H1 (cell line): Measurements from ENCODE around the gene OPA3. TPM values are rescaled to one million over a fixed set of nuclear protein-coding genes. Genes with fewer than 3 reads are reported as not detected.

Experiments
- BACH1 ChIP-seq: IDR thresholded peaks from 2 replicates; pipeline ENCODE4 v1.6.1; 2012; ENCODE audit warnings: low read length, improper control_type of control experiment
- BCL11A ChIP-seq, 2 experiments: IDR thresholded peaks; one replicate each; pipeline ENCODE4 v1.6.1; 2011; ENCODE audit warnings: low read depth in 2 of 2, low read length in 2 of 2, mild to moderate bottlenecking in 2 of 2
- CBX5 ChIP-seq: fragments of 300-800, 300-1000 bp; sonication (generic); IDR thresholded peaks from 2 replicates; pipeline ENCODE4 v1.7.1; 2016; ENCODE audit warnings: antibody characterized with exemption, low read length, low read depth
- CHD1 ChIP-seq: IDR thresholded peaks from 2 replicates; pipeline ENCODE4 v1.6.1; 2012; ENCODE audit warnings: low read depth, low read length, improper control_type of control experiment
- CREB1 ChIP-seq: IDR thresholded peaks from 2 replicates; pipeline ENCODE4 v1.6.1; 2012; ENCODE audit warnings: inconsistent platforms
- CTBP2 ChIP-seq: IDR thresholded peaks from 2 replicates; pipeline ENCODE4 v1.7.0; 2011; ENCODE audit warnings: borderline replicate concordance, mild to moderate bottlenecking, moderate library complexity, mixed read lengths, low read length; ENCODE audit not compliant: insufficient read depth, insufficient read length
- CTCF ChIP-seq, 3 experiments: IDR thresholded peaks; 1 replicate in 2 of 3; 2 replicates in 1 of 3; pipeline versions ENCODE4 v1.5.1 to v1.6.1; 2011; ENCODE audit warnings: low read length in 3 of 3, mild to moderate bottlenecking in 3 of 3, inconsistent platforms in 2 of 3, low read depth in 1 of 3, moderate library complexity in 1 of 3; ENCODE audit not compliant: insufficient read depth in 1 of 3; ENCODE audit errors: control extremely low read depth in 1 of 3
- EGR1 ChIP-seq: IDR thresholded peaks from 2 replicates; pipeline ENCODE4 v1.6.1; 2011; ENCODE audit warnings: low read depth, low read length, borderline replicate concordance
- EP300 ChIP-seq, 2 experiments: IDR thresholded peaks; 1 replicate in 1 of 2; 2 replicates in 1 of 2; pipeline ENCODE4 v1.6.1; 2011 to 2012; ENCODE audit warnings: low read depth in 2 of 2, low read length in 2 of 2, mild to moderate bottlenecking in 2 of 2, borderline replicate concordance in 1 of 2, inconsistent platforms in 1 of 2, moderate library complexity in 1 of 2
- GTF2F1 ChIP-seq: IDR thresholded peaks from 2 replicates; pipeline ENCODE4 v1.6.1; 2012; ENCODE audit warnings: low read depth, low read length, improper control_type of control experiment, borderline replicate concordance
- HDAC2 ChIP-seq, 2 experiments: fragments of 300-600 bp in 1 of 2; sonication (generic) in 1 of 2; IDR thresholded peaks; 2 replicates each; pipeline ENCODE4 v1.6.1; 2011 to 2012; ENCODE audit warnings: low read depth in 2 of 2, low read length in 2 of 2, mild to moderate bottlenecking in 2 of 2, moderate library complexity in 2 of 2, borderline replicate concordance in 1 of 2, inconsistent platforms in 1 of 2
- JUN ChIP-seq: IDR thresholded peaks from 2 replicates; pipeline ENCODE4 v1.6.1; 2011; ENCODE audit warnings: low read depth, mild to moderate bottlenecking, improper control_type of control experiment, low read length
- JUND ChIP-seq: IDR thresholded peaks from 2 replicates; pipeline ENCODE4 v1.6.1; 2011; ENCODE audit warnings: mild to moderate bottlenecking, improper control_type of control experiment, low read length
- NANOG ChIP-seq: IDR thresholded peaks from 2 replicates; pipeline ENCODE4 v1.6.1; 2011; ENCODE audit warnings: low read length, low read depth, mild to moderate bottlenecking, inconsistent platforms; ENCODE audit not compliant: insufficient read depth, poor library complexity, severe bottlenecking
- NRF1 ChIP-seq: IDR thresholded peaks from 2 replicates; pipeline ENCODE4 v1.6.1; 2011; ENCODE audit warnings: mild to moderate bottlenecking, low read depth, low read length, improper control_type of control experiment
- POU5F1 ChIP-seq: IDR thresholded peaks from 2 replicates; pipeline ENCODE4 v1.6.1; 2011; ENCODE audit warnings: low read depth, mild to moderate bottlenecking, low read length, moderate library complexity
- RNF2 ChIP-seq: fragments of 200-900, 300-1000 bp; sonication (generic); IDR thresholded peaks from 2 replicates; pipeline ENCODE4 v1.7.1; 2016; ENCODE audit warnings: borderline replicate concordance, low read depth, mild to moderate bottlenecking, antibody characterized with exemption, low read length; ENCODE audit not compliant: poor library complexity, severe bottlenecking; ENCODE audit errors: missing control alignments
- SP4 ChIP-seq: IDR thresholded peaks from 2 replicates; pipeline ENCODE4 v1.6.1; 2012; ENCODE audit warnings: low read length, inconsistent platforms
- TBP ChIP-seq: IDR thresholded peaks from 2 replicates; pipeline ENCODE4 v1.6.1; 2011; ENCODE audit warnings: low read depth, low read length, improper control_type of control experiment
- TCF12 ChIP-seq: IDR thresholded peaks from 2 replicates; pipeline ENCODE4 v1.6.1; 2011; ENCODE audit warnings: low read depth, mild to moderate bottlenecking, low read length
- polyA plus RNA-seq, 7 experiments: library from polyadenylated mRNA; depleted of rRNA in 3 of 7; stranded (reverse) in 5 of 7; unstranded in 2 of 7; fragments of >200 nt in 5 of 7; fragments of 200-250 nt in 2 of 7; gene quantifications; 1 replicate in 5 of 7; 2 replicates in 1 of 7; 4 replicates in 1 of 7; pipeline versions ENCODE4 v1.2.1 to v1.2.3, GENCODE V29; 2011 to 2013; ENCODE audit warnings: missing spikeins in 2 of 7, mixed read lengths in 2 of 7
- total RNA-seq: library from RNA; stranded (reverse); fragmentation: NEBNext Ultra II Directional; extraction: Animal tissue kit (Norgen Biotek cat#: 25700); gene quantifications from 2 replicates; pipeline ENCODE4 v1.2.1, GENCODE V29; 2021
- TF ChIP-seq, protein P1 (sequence below): IDR thresholded peaks from 2 replicates; pipeline ENCODE4 v1.6.1; 2012; ENCODE audit warnings: inconsistent platforms

OPA3 gene
- total and polyA plus RNA-seq, 2 of the 8 experiments (the other 6 are each of a cell fraction or from before 2014, with no cell fraction given) = 12.5 to 14.5 TPM

- TF ChIP-seq CTBP2 (no peak), EP300 (IDR thresholded peaks at IDR 0.05; ENCODE audit: borderline replicate concordance in 1 of 2, low read depth in 2 of 2, low read length in 2 of 2) (no peak), TCF12 (no peak), NRF1 (peak; percentile 33; the same call in 1 of the 2 replicates), BACH1 (peak; percentile 36; the same call in 1 of the 2 replicates), GTF2F1 (no peak), NANOG (no peak), CBX5 (no peak), JUND (peak; percentile 70), SP4 (peak; percentile 8; the same call in 1 of the 2 replicates), JUN (no peak), CHD1 (no peak), CTCF (IDR thresholded peaks at IDR 0.05; ENCODE audit: control extremely low read depth in 1 of 3, insufficient read depth in 1 of 3, low read depth in 1 of 3, low read length in 3 of 3) (no peak), HDAC2 (IDR thresholded peaks at IDR 0.05; ENCODE audit: borderline replicate concordance in 1 of 2, low read depth in 2 of 2, low read length in 2 of 2) (peak in 1 of 2 experiments; percentile 50; a peak in 1 of 4 replicates), BCL11A (IDR thresholded peaks at IDR 0.05; ENCODE audit: low read depth in 2 of 2, low read length in 2 of 2) (no peak), POU5F1 (no peak), RNF2 (no peak), CREB1 (peak; percentile 99), TBP (peak; percentile 66), EGR1 (no peak)
- TF ChIP-seq, protein P1, sequence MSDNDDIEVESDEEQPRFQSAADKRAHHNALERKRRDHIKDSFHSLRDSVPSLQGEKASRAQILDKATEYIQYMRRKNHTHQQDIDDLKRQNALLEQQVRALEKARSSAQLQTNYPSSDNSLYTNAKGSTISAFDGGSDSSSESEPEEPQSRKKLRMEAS = peak; percentile 76
Measured at GRCh38 chr19:45584332-45585157, at the start of gene OPA3 (continued).
